H9 (cell line): ENCODE data around the gene MMP17. TPM values are rescaled to one million over a fixed set of nuclear protein-coding genes. Genes with fewer than 3 reads are reported as not detected.
A peak's percentile ranks its signal among the peaks of the same experiment; 100 is the strongest.

Source experiments
- DNase-seq: peaks from one replicate; pipeline ENCODE4 v3.0.0-alpha.2; 2017
- H2AFZ ChIP-seq: one replicate; pipeline ENCODE4 v1.6.1; 2013; ENCODE audit warnings: mild to moderate bottlenecking, low read length, control low read depth, moderate library complexity
- H2AK5ac ChIP-seq: 2 replicates; pipeline ENCODE4 v1.6.1; 2013; ENCODE audit warnings: low read length, control low read depth, mixed read lengths; ENCODE audit not compliant: insufficient read length
- H2BK120ac ChIP-seq: one replicate; pipeline ENCODE4 v1.6.1; 2013; ENCODE audit warnings: low read depth, mild to moderate bottlenecking, low read length, control low read depth, inconsistent platforms; ENCODE audit not compliant: poor library complexity, severe bottlenecking
- H2BK12ac ChIP-seq: 2 replicates; pipeline ENCODE4 v1.6.1; 2013; ENCODE audit warnings: low read length, control low read depth, mixed read lengths, low read depth; ENCODE audit not compliant: insufficient read length
- H2BK15ac ChIP-seq: 2 replicates; pipeline ENCODE4 v1.6.1; 2013; ENCODE audit warnings: low read depth, low read length, control low read depth
- H2BK20ac ChIP-seq: one replicate; pipeline ENCODE4 v1.6.1; 2013; ENCODE audit warnings: low read depth, mild to moderate bottlenecking, low read length, control low read depth, inconsistent platforms; ENCODE audit not compliant: poor library complexity, severe bottlenecking
- H2BK5ac ChIP-seq: 2 replicates; pipeline ENCODE4 v1.6.1; 2013; ENCODE audit warnings: low read length, control low read depth, mixed read lengths; ENCODE audit not compliant: insufficient read length
- H3K14ac ChIP-seq: 2 replicates; pipeline ENCODE4 v1.6.1; 2013; ENCODE audit warnings: low read length, control low read depth; ENCODE audit not compliant: insufficient read depth
- H3K18ac ChIP-seq: 2 replicates; pipeline ENCODE4 v1.6.1; 2013; ENCODE audit warnings: low read depth, mild to moderate bottlenecking, mixed read lengths, low read length, control low read depth; ENCODE audit not compliant: insufficient read length
- H3K23ac ChIP-seq: 2 replicates; pipeline ENCODE4 v1.6.1; 2013; ENCODE audit warnings: low read length, control low read depth, mixed read lengths, low read depth; ENCODE audit not compliant: insufficient read length
- H3K23me2 ChIP-seq: 2 replicates; pipeline ENCODE4 v1.6.1; 2013; ENCODE audit warnings: low read depth, mild to moderate bottlenecking, mixed read lengths, low read length, control low read depth; ENCODE audit not compliant: insufficient read length, poor library complexity, severe bottlenecking
- H3K27ac ChIP-seq: 2 replicates; pipeline ENCODE4 v1.5.1; 2013; ENCODE audit warnings: low read length, control low read depth, mixed read lengths, low read depth; ENCODE audit not compliant: insufficient read length
- H3K27me3 ChIP-seq: 2 replicates; pipeline ENCODE4 v1.6.1; 2013; ENCODE audit warnings: low read length, control low read depth, inconsistent platforms; ENCODE audit not compliant: insufficient read depth
- H3K4ac ChIP-seq: 2 replicates; pipeline ENCODE4 v1.6.1; 2013; ENCODE audit warnings: low read depth, mild to moderate bottlenecking, control low read depth, inconsistent platforms, low read length, moderate library complexity
- H3K4me1 ChIP-seq: 2 replicates; pipeline ENCODE4 v1.6.1; 2013; ENCODE audit warnings: low read length, control low read depth, inconsistent platforms; ENCODE audit not compliant: insufficient read depth
- H3K4me2 ChIP-seq: 2 replicates; pipeline ENCODE4 v1.6.1; 2013; ENCODE audit warnings: low read length, control low read depth, mixed read lengths; ENCODE audit not compliant: insufficient read length, insufficient read depth
- H3K56ac ChIP-seq: 2 replicates; pipeline ENCODE4 v1.6.1; 2013; ENCODE audit warnings: low read depth, mild to moderate bottlenecking, mixed read lengths, low read length, control low read depth; ENCODE audit not compliant: insufficient read length
- H3K79me1 ChIP-seq: 2 replicates; pipeline ENCODE4 v1.6.1; 2013; ENCODE audit warnings: low read depth, mild to moderate bottlenecking, moderate library complexity, low read length, control low read depth, inconsistent platforms; ENCODE audit not compliant: insufficient read depth, poor library complexity, severe bottlenecking
- H3K79me2 ChIP-seq: 2 replicates; pipeline ENCODE4 v1.6.1; 2013; ENCODE audit warnings: low read length, control low read depth, inconsistent platforms; ENCODE audit not compliant: insufficient read depth
- H3K9ac ChIP-seq: 2 replicates; pipeline ENCODE4 v1.6.1; 2013; ENCODE audit warnings: low read length, control low read depth, mixed read lengths; ENCODE audit not compliant: insufficient read length; ENCODE audit errors: extremely low read depth
- H3K9me3 ChIP-seq: one replicate; pipeline ENCODE4 v1.6.1; 2013; ENCODE audit warnings: low read depth, low read length, inconsistent platforms; ENCODE audit not compliant: control insufficient read depth
- H3T11ph ChIP-seq: one replicate; pipeline ENCODE4 v1.6.1; 2013; ENCODE audit warnings: mild to moderate bottlenecking, low read length, control low read depth, inconsistent platforms
- H4K20me1 ChIP-seq: one replicate; pipeline ENCODE4 v1.6.1; 2013; ENCODE audit not compliant: control insufficient read depth, insufficient read length, insufficient read depth
- H4K5ac ChIP-seq: 2 replicates; pipeline ENCODE4 v1.6.1; 2013; ENCODE audit warnings: low read depth, mild to moderate bottlenecking, mixed read lengths, low read length, control low read depth; ENCODE audit not compliant: insufficient read length
- H4K8ac ChIP-seq: replicated peaks from 2 replicates; pipeline ENCODE4 v1.6.1; 2013; ENCODE audit warnings: low read length, control low read depth, mixed read lengths, low read depth; ENCODE audit not compliant: insufficient read length
- H4K91ac ChIP-seq: 2 replicates; pipeline ENCODE4 v1.6.1; 2013; ENCODE audit warnings: low read depth, mild to moderate bottlenecking, moderate library complexity, mixed read lengths, low read length, control low read depth; ENCODE audit not compliant: insufficient read length
- H3K27ac Mint-ChIP-seq, 3 experiments: 2 replicates in 2 of 3; 3 replicates in 1 of 3; pipeline ENCODE4 v1.8.0; 2020 to 2021; ENCODE audit warnings: mixed read lengths in 3 of 3, mild to moderate bottlenecking in 1 of 3, moderate library complexity in 1 of 3
- H3K27me3 Mint-ChIP-seq: 2 replicates; pipeline ENCODE4 v1.8.0; 2021; ENCODE audit warnings: low read depth, mild to moderate bottlenecking, moderate library complexity, mixed read lengths
- H3K36me3 Mint-ChIP-seq, 3 experiments: 2 replicates in 2 of 3; 3 replicates in 1 of 3; pipeline ENCODE4 v1.8.0; 2020 to 2021; ENCODE audit warnings: low read depth in 3 of 3, mixed read lengths in 3 of 3; ENCODE audit not compliant: insufficient read depth in 1 of 3
- H3K4me1 Mint-ChIP-seq, 2 experiments: 2 replicates each; pipeline ENCODE4 v1.8.0; 2020; ENCODE audit warnings: mixed read lengths in 2 of 2
- H3K4me3 Mint-ChIP-seq, 2 experiments: 2 replicates in 1 of 2; 3 replicates in 1 of 2; pipeline ENCODE4 v1.8.0; 2020 to 2021; ENCODE audit warnings: mild to moderate bottlenecking in 2 of 2, mixed read lengths in 2 of 2, moderate library complexity in 1 of 2
- H3K9me3 Mint-ChIP-seq, 2 experiments: 2 replicates in 1 of 2; 3 replicates in 1 of 2; pipeline ENCODE4 v1.8.0; 2020; ENCODE audit warnings: mild to moderate bottlenecking in 2 of 2, mixed read lengths in 2 of 2, moderate library complexity in 1 of 2
- CTCF ChIP-seq: fragments of 200-600 bp; sonication (generic); conservative IDR thresholded peaks from 3 replicates; pipeline ENCODE4 v1.8.0; 2021; ENCODE audit warnings: antibody characterized with exemption, mild to moderate bottlenecking
- WGBS: extraction: QIAGEN DNeasy Blood & Tissue Kit; methylation state at CpG from one replicate; pipeline ENCODE4 v1.1.7; 2013; ENCODE audit warnings: missing lambda C conversion rate, low lambda C conversion rate, mixed read lengths; ENCODE audit not compliant: insufficient read length; ENCODE audit errors: extremely low coverage; 5-methylcytosine and 5-hydroxymethylcytosine counted together
- total RNA-seq: library from RNA; stranded (reverse); gene quantifications from 2 replicates; pipeline ENCODE4 v1.2.1, GENCODE V29; 2021

The MMP17 gene
- total RNA-seq, 1 experiment from 2014 or later = 14.8 TPM

DNA sequence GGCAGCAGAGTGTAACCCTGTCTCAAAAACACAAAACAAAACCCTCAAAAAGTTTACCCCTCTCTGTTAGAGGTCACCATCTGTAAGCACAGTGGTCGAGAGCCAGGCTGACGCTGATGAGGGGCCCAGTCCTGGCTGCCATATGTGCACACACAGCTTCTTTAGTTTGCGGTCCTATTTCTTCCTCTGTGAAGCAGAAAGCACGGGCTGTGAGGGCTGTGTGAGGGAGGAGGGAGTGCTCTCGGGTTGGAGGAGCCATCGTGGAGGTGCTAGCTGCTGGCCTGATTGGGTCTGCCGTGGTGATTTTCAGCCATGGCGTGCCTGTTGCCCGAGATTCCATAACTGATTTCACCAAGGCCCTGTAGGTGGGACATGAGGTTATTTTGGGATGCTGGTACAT lies 69.7 kb downstream of the MMP17 start:
- H2BK120ac ChIP-seq = no peak overlapping the region
- Mint-ChIP-seq H3K4me1 (peaks cover 11 to 27% of the 10 kb centered on the region in 2 experiments), H3K27ac (peak overlapping the region in 1 of 3 experiments; percentile 31; a peak in 2 of 7 replicates), H3K4me3 (no peak overlapping the region), H3K9me3 (no peaks in the 10 kb centered on the region), H3K27me3 (no peaks in the 10 kb centered on the region), H3K36me3 (peaks cover 9 to 16% (median 13%) of the 10 kb centered on the region in 3 experiments; a peak in 6 of 7 replicates)
- no peaks in the 10 kb centered on the region for H4K20me1 ChIP-seq
- no peak for TF ChIP-seq CTCF
- no peaks in the 10 kb centered on the region for H3K4me1 ChIP-seq
- peaks cover 7% of the 10 kb centered on the region for H3K23me2 ChIP-seq
- H3K79me1 ChIP-seq = no peaks in the 10 kb centered on the region
- H3K9ac ChIP-seq = no peak overlapping the region
- DNase-seq = no peak
- H2BK12ac ChIP-seq = no peak overlapping the region
- H2BK20ac ChIP-seq = no peak overlapping the region
- H2AK5ac ChIP-seq = no peak overlapping the region
- no peaks in the 10 kb centered on the region for H3K9me3 ChIP-seq
- no peak overlapping the region for H2BK5ac ChIP-seq
- no peaks in the 10 kb centered on the region for H3K79me2 ChIP-seq
- no peaks in the 10 kb centered on the region for H3K27me3 ChIP-seq
- no peak overlapping the region for H3K23ac ChIP-seq
- no peak overlapping the region for H4K5ac ChIP-seq
- H3K4ac ChIP-seq = no peak overlapping the region
- H4K8ac ChIP-seq = no peak overlapping the region
- no peak overlapping the region for H2BK15ac ChIP-seq
- no peak overlapping the region for H3K56ac ChIP-seq
- no peak overlapping the region for H3K4me2 ChIP-seq
- no peak overlapping the region for H3T11ph ChIP-seq
- WGBS = no CpG with 5 or more reads among the region's 9 CpGs
- H3K18ac ChIP-seq = no peak overlapping the region
- no peak overlapping the region for H2AFZ ChIP-seq
- no peak overlapping the region for H3K27ac ChIP-seq
- H3K14ac ChIP-seq = no peak overlapping the region
- no peak overlapping the region for H4K91ac ChIP-seq
